NCI-H446 (cell line): ENCODE results near the gene CFAP68.
A peak's percentile ranks its signal among the peaks of the same experiment; 100 is the strongest.
"Not testable (repeated sequence)": the region's sequence is repeated elsewhere in the genome, so short reads cannot be mapped to it uniquely, and the experiment has no call there.

ENCODE experiments used
- DNase-seq, 2 experiments: peaks; one replicate each; lab custom pipeline; 2025; lab: John Stamatoyannopoulos, UW

CFAP68 gene

GRCh38 chr11:111870886-111871692, 8.3 kb upstream of the CFAP68 start, which contains the start of gene ALG9:
ALG9 (minus strand) TSS chr11:111871581; CDS start chr11:111871482, 99 bp downstream.
- DNase-seq, result peak; percentile 43 to 79

GRCh38 chr11:111871693-111872161, 7.6 kb upstream of the CFAP68 start:
- peak in 1 of 2 experiments; percentile 5 for DNase-seq

- no peak for DNase-seq
These were observed 924 bp upstream of the CFAP68 start for GRCh38 chr11:111878385-111878848.

DNA sequence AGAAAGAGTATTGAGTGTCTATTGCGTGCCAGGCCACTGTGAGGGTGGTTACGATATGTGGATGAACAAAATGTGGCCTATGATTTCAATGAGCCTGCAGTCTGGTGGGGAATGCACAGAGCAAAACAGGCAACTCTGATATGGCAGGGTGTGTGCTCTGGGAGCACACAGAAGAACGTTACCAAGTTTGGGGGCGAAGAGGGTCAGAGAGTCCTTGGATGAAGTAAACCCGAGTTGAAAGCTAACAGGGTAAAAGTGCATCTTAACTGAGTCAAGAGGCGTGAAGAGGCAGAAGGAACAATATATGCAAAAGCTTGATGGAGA, 258 bp downstream of the CFAP68 start:
- no peak for DNase-seq

- no peak for DNase-seq
These were observed 2.9 kb downstream of the CFAP68 start for GRCh38 chr11:111882202-111882601.

DNA sequence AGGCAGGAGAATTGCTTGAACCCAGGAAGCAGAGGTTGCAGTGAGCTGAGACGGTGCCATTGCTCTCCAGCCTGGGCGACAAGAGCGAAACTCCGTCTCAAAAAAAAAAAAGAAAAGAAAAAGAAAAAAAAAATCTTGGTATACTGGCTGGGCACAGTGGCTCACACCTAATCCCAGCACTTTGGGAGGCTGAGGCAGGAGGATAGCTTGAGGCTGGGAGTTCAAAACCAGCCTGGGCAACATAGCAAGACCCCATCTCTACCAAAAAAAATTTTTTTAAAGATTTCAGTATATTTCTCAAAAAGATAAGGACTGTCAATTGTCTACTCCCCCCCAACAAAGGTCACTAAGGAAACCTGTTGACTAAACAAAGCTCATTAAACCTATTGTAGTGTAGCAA, 5.7 kb downstream of the CFAP68 start:
- not testable (repeated sequence) for DNase-seq

DNA sequence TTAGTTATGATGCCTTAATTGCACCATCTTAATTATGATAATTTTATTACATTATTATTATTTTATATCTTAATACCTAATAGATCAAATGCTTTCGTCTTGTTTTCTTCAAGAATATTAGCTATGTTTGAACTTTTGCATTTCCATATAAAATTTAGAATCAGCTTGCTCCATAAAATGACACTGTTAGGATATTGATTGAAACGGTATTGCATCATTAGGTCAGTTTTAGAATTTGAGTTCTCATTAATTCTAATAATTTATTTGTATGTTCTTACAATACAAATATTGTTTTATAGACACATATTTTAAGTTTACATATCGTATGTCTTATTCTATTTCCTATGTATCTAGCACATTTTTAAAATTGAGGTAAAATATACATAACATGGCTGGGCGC, 6.7 kb downstream of the CFAP68 start:
- DNase-seq, result no peak

- no peak for DNase-seq
These were observed 7.5 kb downstream of the CFAP68 start for GRCh38 chr11:111886844-111887243.

DNA sequence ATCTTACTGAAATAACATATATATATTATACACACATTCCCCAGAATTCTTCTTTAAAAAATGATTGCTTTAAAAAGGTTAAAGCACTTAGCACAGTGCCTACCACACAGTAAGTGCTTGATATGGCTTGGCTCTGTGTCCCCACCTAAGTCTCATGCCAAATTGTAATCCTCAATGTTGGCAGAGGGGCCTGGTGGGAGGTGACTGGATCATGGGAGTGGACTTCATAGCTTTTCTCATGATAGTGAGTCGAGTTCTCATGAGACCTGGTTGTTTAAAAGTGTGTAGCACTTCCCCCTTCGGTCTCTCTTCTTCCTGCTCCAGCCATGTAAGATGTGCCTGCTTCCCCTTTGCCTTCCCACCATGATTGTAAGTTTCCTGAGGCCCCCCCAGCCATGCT, 26.1 kb downstream of the CFAP68 start:
- peak in 1 of 2 experiments; percentile 16 for DNase-seq

DNA sequence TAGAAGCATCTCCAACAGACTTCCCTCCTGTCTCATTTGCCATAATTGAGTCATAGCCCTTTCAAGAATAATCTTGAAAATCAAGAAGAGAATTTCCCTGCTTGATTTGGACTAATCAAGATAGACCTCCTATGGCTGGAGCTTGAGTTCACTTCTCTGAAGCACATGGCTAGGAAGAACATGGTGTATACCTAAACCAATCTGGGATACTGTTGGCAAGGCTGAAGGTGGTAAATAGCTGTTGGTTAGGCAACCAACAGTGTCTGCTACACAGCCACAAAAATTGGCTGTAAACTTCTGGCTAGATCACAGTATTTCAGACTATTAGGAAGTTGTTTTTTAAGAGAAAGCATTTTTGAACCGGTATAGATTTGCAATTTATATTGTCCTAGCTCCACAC, 27.3 kb downstream of the CFAP68 start:
- no peak for DNase-seq

DNA sequence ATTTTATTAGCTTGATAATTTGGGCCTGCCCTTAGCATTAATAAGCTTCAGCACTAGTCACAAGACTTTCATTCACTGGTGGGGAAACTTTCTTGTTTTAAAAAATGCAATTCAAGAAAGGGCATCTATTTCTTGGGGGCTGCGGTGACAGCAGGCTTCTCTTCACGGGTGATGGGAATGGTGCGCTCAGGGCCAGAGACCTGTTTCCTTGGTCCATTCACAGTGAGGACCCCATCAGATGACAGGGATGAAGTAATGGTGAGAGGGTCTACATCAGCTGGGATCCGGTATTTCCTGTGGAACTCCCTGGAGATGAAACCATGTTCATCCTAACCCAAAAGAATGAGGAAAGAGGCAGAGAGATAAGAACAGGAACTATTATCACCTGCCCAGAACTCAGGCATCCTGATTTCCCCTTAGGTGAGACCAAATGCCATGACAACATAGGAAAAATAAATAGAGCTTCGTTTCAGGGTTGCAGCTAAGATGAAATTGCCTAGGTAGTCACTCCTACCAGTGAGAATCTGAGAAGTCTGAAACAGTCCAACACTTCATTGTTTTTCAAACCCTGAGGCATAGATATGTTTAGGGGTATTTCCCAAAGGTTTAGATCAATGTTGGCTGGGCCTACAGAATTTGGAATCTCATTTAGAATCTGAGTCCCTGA, 29.4 kb downstream of the CFAP68 start:
- DNase-seq, result no peak

DNA sequence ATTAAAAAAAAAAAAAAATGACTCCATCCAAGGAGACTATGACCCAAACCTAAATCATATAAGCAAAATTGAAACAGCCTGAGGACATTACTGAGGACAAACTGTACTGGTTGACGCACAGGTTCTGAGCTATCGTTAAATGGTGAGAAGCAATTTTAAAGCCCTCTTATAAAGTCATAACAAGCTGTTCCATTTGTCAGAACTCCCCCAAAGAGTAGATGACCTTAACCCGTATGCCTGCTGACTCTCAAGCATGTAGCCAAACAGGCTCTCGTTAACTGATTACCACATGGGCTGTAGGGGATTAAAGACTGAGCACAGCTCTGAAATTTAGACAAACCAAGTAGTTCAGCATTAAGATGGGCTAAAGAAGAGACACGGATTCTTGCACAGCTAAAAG, 30.0 kb downstream of the CFAP68 start:
- no peak for DNase-seq

DNA sequence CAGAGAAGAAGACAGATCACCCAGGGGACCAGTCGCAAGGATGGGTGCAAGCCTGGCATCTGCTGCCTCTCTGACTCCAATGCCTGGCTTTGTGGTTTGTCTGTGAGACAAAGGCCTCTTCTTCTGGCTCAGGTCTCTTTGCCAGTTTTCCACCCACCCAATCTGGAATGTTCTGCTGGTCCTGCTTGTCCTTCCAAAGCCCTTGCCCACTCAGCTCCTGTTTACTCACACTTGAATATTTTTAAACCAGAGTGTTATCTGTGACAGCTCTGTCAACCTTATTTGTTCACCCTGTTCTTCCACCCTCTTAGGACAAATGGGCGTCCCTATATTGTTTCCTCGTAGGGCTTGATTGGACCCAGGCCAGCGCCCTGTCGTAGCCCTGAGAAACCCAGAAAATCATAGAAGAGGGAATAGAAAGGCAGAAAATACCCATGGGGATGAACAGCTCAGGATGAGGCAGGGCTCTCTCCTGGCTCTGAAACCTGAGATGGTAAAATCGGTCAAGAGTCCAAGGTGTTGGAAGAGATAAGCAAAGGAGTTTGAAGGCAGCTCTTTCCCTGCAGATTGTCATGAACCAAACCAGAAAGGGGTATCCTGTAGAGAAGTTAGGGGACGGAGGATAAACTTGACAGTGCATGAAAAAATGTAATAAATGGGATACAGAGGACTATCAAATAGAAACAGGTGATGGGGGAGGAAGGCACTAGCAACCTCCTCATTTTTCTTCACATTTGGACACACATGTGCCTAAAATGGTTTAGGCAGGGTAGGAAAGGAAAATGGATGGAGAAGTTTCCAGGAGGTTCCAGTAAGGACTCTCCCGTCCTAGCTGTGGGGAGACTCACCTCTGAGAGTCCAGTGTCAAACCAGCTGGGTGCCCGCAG, 31.6 kb downstream of the CFAP68 start:
- DNase-seq, result no peak

DNA sequence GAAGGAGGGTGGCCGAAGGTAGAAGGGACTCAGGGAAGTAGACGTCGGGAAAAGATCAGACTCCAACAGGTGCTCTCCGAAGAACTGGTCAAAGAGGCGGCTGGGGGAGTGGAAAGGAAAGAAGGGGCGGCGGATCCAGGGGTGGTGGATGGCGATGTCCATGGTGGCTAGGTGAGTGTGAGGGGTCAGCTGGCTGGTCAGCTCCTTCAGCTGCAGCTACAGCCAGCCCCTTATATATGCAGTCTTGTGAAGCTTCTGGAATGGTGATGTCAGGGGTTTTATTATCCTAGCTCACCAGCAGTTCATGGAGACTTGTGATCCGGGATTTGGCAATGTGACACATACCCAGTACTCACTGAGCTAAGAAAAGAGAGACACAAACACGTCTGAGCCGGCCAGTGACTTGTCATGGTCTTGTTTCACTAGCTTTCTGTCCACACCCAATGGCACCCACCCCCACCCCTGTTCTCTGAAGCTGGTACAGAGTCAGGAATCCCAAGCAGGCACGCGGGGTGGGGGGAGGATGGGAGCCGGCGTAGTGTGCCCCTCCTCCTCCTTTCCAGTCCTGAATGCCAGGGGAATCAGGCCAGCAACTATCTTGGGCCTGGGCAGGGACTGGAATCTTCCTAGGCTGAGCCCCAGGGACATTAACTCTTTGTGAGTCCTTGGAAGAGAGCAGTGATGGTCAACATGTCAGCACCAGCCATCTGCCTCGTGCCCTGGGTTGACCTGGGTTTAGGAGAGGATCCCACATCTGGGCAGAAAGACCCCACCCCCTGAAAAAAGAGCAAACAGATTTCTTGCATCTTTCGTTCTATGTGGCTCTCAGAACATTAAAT, 32.4 kb downstream of the CFAP68 start, which contains the start of gene CRYAB:
Gene CRYAB (minus strand): TSS at position 208 of the 839 bp plus-strand sequence. CDS start 46 bp downstream, at position 162.
- DNase-seq, result peak; percentile 54 to 74

DNA sequence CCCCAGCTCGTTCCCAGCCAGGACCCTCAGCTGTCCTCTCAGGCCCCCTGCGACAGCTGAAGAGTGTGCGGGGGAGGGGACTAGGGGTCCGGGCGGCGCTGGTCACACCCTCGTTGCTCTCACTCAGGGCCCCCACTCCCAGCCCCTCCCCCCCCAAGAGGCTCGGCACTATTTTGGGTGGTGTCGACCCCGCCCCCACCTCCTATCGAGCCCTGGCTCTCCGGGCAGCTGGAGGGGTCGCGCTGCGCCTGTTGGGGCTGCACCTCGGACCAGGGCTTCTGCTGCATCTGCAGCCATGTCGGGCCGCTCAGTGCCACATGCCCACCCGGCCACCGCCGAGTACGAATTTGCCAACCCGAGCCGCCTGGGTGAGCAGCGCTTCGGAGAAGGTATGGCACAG, 33.2 kb downstream of the CFAP68 start, which contains the start of gene HSPB2:
Gene HSPB2 (plus strand): TSS at position 200 of the 400 bp plus-strand sequence. CDS start 96 bp downstream, at position 296.
- no peak for DNase-seq

- no peak for DNase-seq
These were observed 33.9 kb downstream of the CFAP68 start for GRCh38 chr11:111913031-111913861.

DNA sequence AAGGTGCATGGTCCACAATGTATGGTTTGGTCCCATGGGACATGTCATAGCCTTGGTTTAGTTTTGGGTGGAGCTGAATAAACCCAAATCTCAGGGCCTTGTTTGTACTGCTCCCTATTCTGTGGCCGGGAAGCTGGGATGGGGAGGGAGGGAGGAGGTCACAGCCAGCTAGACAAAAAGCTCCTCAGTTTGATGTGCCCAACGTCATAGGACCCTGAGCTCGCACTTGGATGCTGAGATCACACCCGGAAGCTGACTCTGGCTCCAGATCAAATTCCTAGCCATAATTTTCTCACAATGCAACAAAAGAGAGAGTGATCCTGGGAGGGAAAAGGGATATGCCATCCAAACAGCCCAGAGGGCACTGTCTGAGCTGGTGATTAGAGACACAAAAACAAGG, 34.7 kb downstream of the CFAP68 start:
- no peak for DNase-seq

DNA sequence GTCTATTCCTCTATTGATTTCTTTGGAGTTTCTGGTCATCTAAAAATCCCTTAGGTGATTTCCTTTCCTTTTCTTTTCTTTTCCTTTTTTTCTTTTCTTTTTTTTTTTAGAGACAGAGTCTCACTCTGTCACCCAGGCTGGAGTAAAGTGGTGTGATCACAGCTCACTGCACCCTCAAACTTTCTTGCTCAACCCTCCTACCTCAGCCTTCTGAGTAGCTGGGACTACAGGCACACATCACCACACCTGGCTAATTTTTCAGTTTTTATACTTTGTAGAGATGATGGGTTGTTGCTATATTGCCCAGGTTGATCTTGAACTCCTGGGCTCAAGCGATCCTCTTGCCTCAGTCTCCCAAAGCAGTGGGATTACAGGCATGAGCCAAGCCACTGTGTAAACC, 37.4 kb downstream of the CFAP68 start:
- no peak for DNase-seq

- DNase-seq, result no peak
These were observed 38.0 kb downstream of the CFAP68 start for GRCh38 chr11:111917312-111917711.

DNA sequence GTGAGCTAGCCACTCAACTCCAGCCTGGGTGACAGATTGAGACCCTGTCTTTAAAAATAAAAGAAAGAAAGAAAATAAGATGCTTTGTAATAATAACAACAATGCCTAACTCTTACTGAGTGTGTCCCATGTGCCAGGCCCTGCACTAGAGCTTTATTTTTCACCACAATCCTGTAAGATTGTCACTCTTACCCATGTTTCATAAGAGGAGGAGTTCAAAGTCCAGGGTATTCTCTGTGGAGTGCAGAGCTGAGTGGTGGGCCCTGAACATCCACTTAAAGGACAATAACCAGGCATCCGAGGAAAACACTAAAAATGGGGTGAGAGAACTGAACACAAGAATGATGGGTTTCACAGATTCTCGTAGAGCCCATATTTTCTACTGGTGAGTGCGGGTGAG, 38.4 kb downstream of the CFAP68 start:
- DNase-seq, result no peak
